Measurements from ENCODE around the gene DMRTA2. TPM values are rescaled to one million over a fixed set of nuclear protein-coding genes. Genes with fewer than 3 reads are reported as not detected.

DMRTA2 gene
- total and polyA plus RNA-seq, 2 of the 8 experiments (the other 6 are each of a cell fraction or from before 2014, with no cell fraction given), result not detected

DNA sequence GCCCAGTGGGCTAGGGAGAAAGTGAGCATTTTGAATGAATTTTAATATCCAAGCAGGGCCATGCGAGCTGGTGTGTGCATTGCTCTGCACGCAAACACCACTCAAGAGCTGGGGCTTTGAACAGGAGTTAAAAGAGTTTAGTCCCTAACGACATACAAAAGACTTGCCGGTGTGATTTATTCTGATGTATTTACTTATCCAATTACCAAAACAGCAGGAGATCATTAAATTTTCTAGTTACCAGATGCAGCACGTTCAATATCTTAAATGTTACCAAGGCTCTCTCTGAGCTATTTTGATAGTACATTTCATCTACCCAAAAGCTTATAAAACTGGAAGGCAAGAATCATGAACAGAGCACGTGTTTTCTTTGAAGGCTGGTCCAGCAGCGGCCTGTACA lies 30.0 kb upstream of the DMRTA2 start:
- Histone ChIP-seq H2BK5ac (ENCODE audit: low read depth, low read length) (no peak overlapping the region), H3K18ac (ENCODE audit: extremely low read depth, low read length) (no peak overlapping the region), H4K8ac (ENCODE audit: extremely low read depth, insufficient read depth, low read length) (no peak overlapping the region), H3K4me1 (replicated peaks in 1 of 4; ENCODE audit: control insufficient read depth in 3 of 4, insufficient read depth in 4 of 4, low read length in 3 of 4) (peaks cover 0 to 5% (median 0%) of the 10 kb centered on the region in 4 experiments; a peak in 1 of 7 replicates), H3K4ac (replicated peaks; ENCODE audit: insufficient read length, low read depth, low read length) (no peak overlapping the region), H2BK15ac (ENCODE audit: low read length) (no peak overlapping the region), H4K20me1 (replicated peaks in 1 of 2; ENCODE audit: control insufficient read depth in 1 of 2, insufficient read depth in 2 of 2, low read length in 2 of 2) (no peaks in the 10 kb centered on the region), H4K5ac (ENCODE audit: insufficient read length, low read depth, low read length) (no peak overlapping the region), H4K91ac (replicated peaks; ENCODE audit: insufficient read length, low read length) (no peak overlapping the region), H3K4me3 (ENCODE audit: extremely low read depth in 1 of 4, insufficient read depth in 2 of 4, low read depth in 3 of 4, low read length in 4 of 4) (no peak overlapping the region), H3K9me3 (ENCODE audit: insufficient read depth in 2 of 2, low read depth in 1 of 2, low read length in 1 of 2) (no peaks in the 10 kb centered on the region), H2AK5ac (ENCODE audit: low read depth, low read length) (no peak overlapping the region), H3K27me3 (replicated peaks in 1 of 4; ENCODE audit: control insufficient read depth in 3 of 4, extremely low read depth in 1 of 4, insufficient read depth in 3 of 4, low read length in 3 of 4) (no peaks in the 10 kb centered on the region), H3K23ac (ENCODE audit: insufficient read length) (no peak overlapping the region), H3K79me2 (ENCODE audit: control insufficient read depth in 1 of 2, insufficient read depth in 2 of 2, low read length in 2 of 2) (no peaks in the 10 kb centered on the region), H3K14ac (ENCODE audit: insufficient read length) (no peak overlapping the region), H3K4me2 (ENCODE audit: insufficient read depth in 1 of 2, low read depth in 2 of 2, low read length in 2 of 2) (no peak overlapping the region), H3K27ac (ENCODE audit: low read depth, low read length) (no peak overlapping the region), H2BK120ac (replicated peaks; ENCODE audit: low read depth, low read length) (no peak overlapping the region), H3K23me2 (ENCODE audit: low read depth, low read length) (no peaks in the 10 kb centered on the region), H3K79me1 (ENCODE audit: low read depth, low read length) (no peaks in the 10 kb centered on the region), H2BK20ac (ENCODE audit: low read length) (no peak overlapping the region), H3K36me3 (ENCODE audit: control insufficient read depth in 2 of 4, insufficient read depth in 4 of 4, low read length in 3 of 4) (no peaks in the 10 kb centered on the region), H2AFZ (ENCODE audit: low read length) (no peak overlapping the region), H3K9ac (replicated peaks in 1 of 4; ENCODE audit: extremely low read depth in 1 of 4, low read depth in 3 of 4, low read length in 3 of 4) (no peak overlapping the region), H2BK12ac (ENCODE audit: low read depth, low read length) (no peak overlapping the region), H3K56ac (replicated peaks; ENCODE audit: insufficient read length, low read depth, low read length) (no peak overlapping the region)
- CTCF ChIA-PET (ENCODE audit: partially characterized antibody), result interaction anchor here (0.7 to 2.7 kb wide), 7 partner anchors 13 to 168 kb away, joined by 3 to 10 read pairs (median 3); no protein-coding TSS in a partner anchor
- POLR2A ChIA-PET (ENCODE audit: partially characterized antibody), result interaction anchor here (0.6 kb wide), 1 partner anchor 556 kb away, joined by 4 read pairs; no protein-coding TSS in a partner anchor
- TF ChIP-seq KDM1A (IDR thresholded peaks at IDR 0.05; ENCODE audit: borderline replicate concordance, low read length), result no peak
- TF ChIP-seq EZH2 (IDR thresholded peaks at IDR 0.05; ENCODE audit: low read depth, low read length, severe bottlenecking), result no peak
- TF ChIP-seq, protein P1, sequence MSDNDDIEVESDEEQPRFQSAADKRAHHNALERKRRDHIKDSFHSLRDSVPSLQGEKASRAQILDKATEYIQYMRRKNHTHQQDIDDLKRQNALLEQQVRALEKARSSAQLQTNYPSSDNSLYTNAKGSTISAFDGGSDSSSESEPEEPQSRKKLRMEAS (IDR thresholded peaks at IDR 0.05), result no peak
- no peak for TF ChIP-seq CREB1 (IDR thresholded peaks at IDR 0.05)
- no peak for FAIRE-seq
- WGBS, 2 experiments (ENCODE audit: extremely low coverage in 1 of 2, insufficient coverage in 1 of 2, insufficient read length in 1 of 2, insufficient replicate concordance in 2 of 2, low coverage in 1 of 2, low lambda C conversion rate in 2 of 2, missing lambda C conversion rate in 1 of 2), result 74% methylated on average over 7 of the region's 7 CpGs; no CpG with 5 or more reads in 1 of the 2 experiments
- no peak for DNase-seq (ENCODE audit: low read depth in 1 of 2, low spot score in 2 of 2)

Data from H1 (cell line).